ENCODE data around the gene UBIAD1.

DNA sequence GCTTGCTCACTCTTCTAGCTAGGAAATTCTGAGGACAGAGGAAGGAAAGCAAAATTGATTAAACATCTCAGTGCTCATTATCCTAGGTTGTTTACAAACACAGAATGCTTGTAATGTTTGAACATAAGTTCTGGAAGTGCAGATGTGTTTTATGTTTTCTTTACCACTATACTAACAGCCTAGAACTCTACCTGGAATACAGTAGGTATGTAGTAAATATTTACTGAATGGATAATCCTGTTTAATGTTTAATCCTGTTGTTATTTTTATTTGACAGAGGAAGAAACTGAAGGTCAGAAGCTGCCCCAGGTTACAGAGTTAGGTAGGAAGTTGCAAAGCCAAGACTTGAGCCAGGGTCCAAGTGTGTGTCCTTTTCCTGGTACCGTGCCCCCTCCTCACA, 16.7 kb upstream of the UBIAD1 start:
- TF ChIP-seq, protein P1, sequence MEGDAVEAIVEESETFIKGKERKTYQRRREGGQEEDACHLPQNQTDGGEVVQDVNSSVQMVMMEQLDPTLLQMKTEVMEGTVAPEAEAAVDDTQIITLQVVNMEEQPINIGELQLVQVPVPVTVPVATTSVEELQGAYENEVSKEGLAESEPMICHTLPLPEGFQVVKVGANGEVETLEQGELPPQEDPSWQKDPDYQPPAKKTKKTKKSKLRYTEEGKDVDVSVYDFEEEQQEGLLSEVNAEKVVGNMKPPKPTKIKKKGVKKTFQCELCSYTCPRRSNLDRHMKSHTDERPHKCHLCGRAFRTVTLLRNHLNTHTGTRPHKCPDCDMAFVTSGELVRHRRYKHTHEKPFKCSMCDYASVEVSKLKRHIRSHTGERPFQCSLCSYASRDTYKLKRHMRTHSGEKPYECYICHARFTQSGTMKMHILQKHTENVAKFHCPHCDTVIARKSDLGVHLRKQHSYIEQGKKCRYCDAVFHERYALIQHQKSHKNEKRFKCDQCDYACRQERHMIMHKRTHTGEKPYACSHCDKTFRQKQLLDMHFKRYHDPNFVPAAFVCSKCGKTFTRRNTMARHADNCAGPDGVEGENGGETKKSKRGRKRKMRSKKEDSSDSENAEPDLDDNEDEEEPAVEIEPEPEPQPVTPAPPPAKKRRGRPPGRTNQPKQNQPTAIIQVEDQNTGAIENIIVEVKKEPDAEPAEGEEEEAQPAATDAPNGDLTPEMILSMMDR (IDR thresholded peaks at IDR 0.05): no peak
- no peak for TF ChIP-seq POLR2A (IDR thresholded peaks at IDR 0.05)
